RWPE2 (cell line): ENCODE results near the gene MRPL33.
"Not testable (repeated sequence)": the region's sequence is repeated elsewhere in the genome, so short reads cannot be mapped to it uniquely, and the experiment has no call there.

ENCODE experiments used
- ATAC-seq: fragments of 200-7000 bp; cut with Tn5 transposase; 3 replicates; pipeline ENCODE4 v1.9.1; 2021; ENCODE audit warnings: low read depth
- DNase-seq: peaks from one replicate; pipeline ENCODE4 v3.0.0-alpha.2; 2020; ENCODE audit warnings: low spot score
- H3K27ac ChIP-seq: fragments of 450-650 bp; 2 replicates; pipeline ENCODE4 v1.5.1; 2017; ENCODE audit warnings: mild to moderate bottlenecking; ENCODE audit not compliant: poor library complexity, severe bottlenecking
- H3K27me3 ChIP-seq: fragments of 250-450 bp; sonication (Bioruptor Pico); 2 replicates; pipeline ENCODE4 v1.5.1; 2021; ENCODE audit warnings: mild to moderate bottlenecking, moderate library complexity; ENCODE audit not compliant: insufficient read depth, poor library complexity, severe bottlenecking
- H3K36me3 ChIP-seq: fragments of 250-450 bp; sonication (Bioruptor Pico); 2 replicates; pipeline ENCODE4 v1.5.1; 2020; ENCODE audit warnings: low read depth, mild to moderate bottlenecking, moderate library complexity
- H3K4me1 ChIP-seq: fragments of 250-450 bp; sonication (Bioruptor Pico); 2 replicates; pipeline ENCODE4 v1.5.1; 2021; ENCODE audit warnings: mild to moderate bottlenecking, moderate library complexity; ENCODE audit not compliant: insufficient read depth, poor library complexity, severe bottlenecking
- H3K4me3 ChIP-seq: fragments of 250-450 bp; sonication (Bioruptor Pico); 2 replicates; pipeline ENCODE4 v1.5.1; 2021; ENCODE audit warnings: mild to moderate bottlenecking, moderate library complexity; ENCODE audit not compliant: severe bottlenecking
- H3K9me3 ChIP-seq: fragments of 250-450 bp; sonication (Bioruptor Pico); 2 replicates; pipeline ENCODE4 v1.5.1; 2021; ENCODE audit warnings: mild to moderate bottlenecking, moderate library complexity; ENCODE audit not compliant: severe bottlenecking
- CTCF ChIP-seq: fragments of 450-650 bp; IDR thresholded peaks from one replicate; pipeline ENCODE4 v1.5.1; 2017; ENCODE audit warnings: mild to moderate bottlenecking, moderate library complexity; ENCODE audit not compliant: poor library complexity, severe bottlenecking

MRPL33 gene

GRCh38 chr2:27739058-27739373 lies 32.5 kb upstream of the MRPL33 start:
- no peak overlapping the region for H3K27ac ChIP-seq
- DNase-seq = no peak
- no peaks in the 10 kb centered on the region for H3K27me3 ChIP-seq
- H3K36me3 ChIP-seq = no peaks in the 10 kb centered on the region
- peaks cover 2% of the 10 kb centered on the region for H3K9me3 ChIP-seq
- H3K4me3 ChIP-seq = no peak overlapping the region
- ATAC-seq = no peak
- H3K4me1 ChIP-seq = peaks cover 5% of the 10 kb centered on the region
- TF ChIP-seq CTCF = no peak

- no peaks in the 10 kb centered on the region for H3K36me3 ChIP-seq
- ATAC-seq (no peak), DNase-seq (no peak)
- H3K27ac ChIP-seq = no peak overlapping the region
- H3K4me1 ChIP-seq = no peaks in the 10 kb centered on the region
- no peak overlapping the region for H3K4me3 ChIP-seq
- peaks cover 2% of the 10 kb centered on the region for H3K9me3 ChIP-seq
- TF ChIP-seq CTCF = no peak
- H3K27me3 ChIP-seq = no peaks in the 10 kb centered on the region
Measured at GRCh38 chr2:27741673-27742072, 29.8 kb upstream of the MRPL33 start.

GRCh38 chr2:27742571-27742970 lies 28.9 kb upstream of the MRPL33 start:
- peaks cover 2% of the 10 kb centered on the region for H3K9me3 ChIP-seq
- ATAC-seq = no peak
- no peak overlapping the region for H3K27ac ChIP-seq
- no peaks in the 10 kb centered on the region for H3K36me3 ChIP-seq
- H3K4me3 ChIP-seq = no peak overlapping the region
- no peaks in the 10 kb centered on the region for H3K4me1 ChIP-seq
- H3K27me3 ChIP-seq = no peaks in the 10 kb centered on the region
- no peak for TF ChIP-seq CTCF
- no peak for DNase-seq

- ATAC-seq, H3K27me3 ChIP-seq, H3K27ac ChIP-seq, DNase-seq, H3K4me3 ChIP-seq, H3K9me3 ChIP-seq, H3K4me1 ChIP-seq, H3K36me3 ChIP-seq: not testable (repeated sequence)
Measured at GRCh38 chr2:27745494-27745893, 26.0 kb upstream of the MRPL33 start.

GRCh38 chr2:27746325-27746724 lies 25.2 kb upstream of the MRPL33 start:
- no peak for TF ChIP-seq CTCF
- H3K4me3 ChIP-seq = no peak overlapping the region
- no peaks in the 10 kb centered on the region for H3K36me3 ChIP-seq
- H3K4me1 ChIP-seq = no peaks in the 10 kb centered on the region
- DNase-seq (no peak), ATAC-seq (no peak)
- H3K27ac ChIP-seq = no peak overlapping the region
- no peaks in the 10 kb centered on the region for H3K27me3 ChIP-seq
- H3K9me3 ChIP-seq = no peaks in the 10 kb centered on the region
